Measurements from ENCODE around the gene ADAMTS7.
"Not testable (repeated sequence)": the region's sequence is repeated elsewhere in the genome, so short reads cannot be mapped to it uniquely, and the experiment has no call there.

The ADAMTS7 gene

DNA sequence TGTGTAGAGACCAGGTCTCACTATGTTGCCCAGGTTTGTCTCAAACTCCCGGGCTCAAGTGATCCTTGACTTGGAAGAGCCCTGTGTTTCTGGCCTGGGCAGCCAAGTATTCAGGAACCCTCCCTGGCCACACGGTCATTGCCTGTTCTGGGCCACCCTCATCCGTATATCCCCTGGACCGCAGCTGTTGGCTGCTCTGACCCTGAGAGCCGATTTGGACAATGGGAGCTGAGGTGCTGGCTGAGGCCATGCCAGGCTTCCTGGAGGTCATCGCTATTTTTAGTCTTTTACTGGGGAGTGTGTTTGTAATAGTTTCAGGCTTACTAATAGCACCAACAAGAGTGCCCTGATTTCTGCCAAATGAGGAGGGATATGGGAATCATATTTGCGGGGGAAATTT, 60.7 kb downstream of the ADAMTS7 start:
- no peak for DNase-seq

DNA sequence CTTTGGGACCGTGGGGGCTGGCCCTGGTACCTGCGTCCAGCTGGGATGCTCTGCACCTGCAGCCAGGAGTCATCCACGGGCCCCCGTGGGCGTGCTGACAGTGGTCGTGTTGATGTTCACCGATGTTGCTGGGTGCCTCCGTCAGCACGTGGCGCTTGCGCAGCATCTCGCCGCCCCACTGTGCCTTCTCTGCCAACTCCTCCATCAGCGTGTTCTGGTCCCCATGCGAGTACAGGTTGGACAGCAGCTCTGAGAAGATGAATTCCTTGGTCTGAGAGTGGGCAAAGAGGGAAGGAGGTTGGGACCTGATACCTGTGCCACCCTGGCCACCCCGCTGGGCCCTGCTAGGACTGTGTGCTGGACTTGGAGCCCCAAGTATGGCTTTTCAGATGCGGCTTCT, 61.4 kb downstream of the ADAMTS7 start:
- no peak for DNase-seq

DNA sequence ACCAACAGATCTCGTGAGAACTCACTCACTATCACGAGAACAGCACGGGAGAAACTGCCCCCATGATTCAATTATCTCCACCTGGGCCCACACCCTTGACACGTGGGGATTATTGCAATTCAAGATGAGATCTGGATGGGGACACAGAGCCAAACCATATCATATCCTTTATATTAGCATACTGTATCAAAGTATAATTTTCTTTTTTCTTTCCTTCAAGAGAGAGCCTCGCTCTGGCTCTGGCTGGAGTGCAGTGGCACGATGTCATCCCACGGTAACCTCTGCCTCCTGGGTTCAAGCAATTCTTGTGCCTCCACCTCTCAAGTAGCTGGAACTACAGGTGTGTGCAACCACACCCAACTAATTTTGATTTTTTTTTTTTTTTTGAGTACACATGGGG, 63.4 kb downstream of the ADAMTS7 start:
- not testable (repeated sequence) for DNase-seq

GRCh38 chr15:78741674-78742073, 69.6 kb downstream of the ADAMTS7 start:
- not testable (repeated sequence) for DNase-seq

GRCh38 chr15:78740904-78741274, 70.4 kb downstream of the ADAMTS7 start:
- DNase-seq = no peak

- DNase-seq = no peak
Observed at GRCh38 chr15:78739996-78740903, 71.0 kb downstream of the ADAMTS7 start.

GRCh38 chr15:78739206-78739605, 72.1 kb downstream of the ADAMTS7 start:
- no peak for DNase-seq

DNA sequence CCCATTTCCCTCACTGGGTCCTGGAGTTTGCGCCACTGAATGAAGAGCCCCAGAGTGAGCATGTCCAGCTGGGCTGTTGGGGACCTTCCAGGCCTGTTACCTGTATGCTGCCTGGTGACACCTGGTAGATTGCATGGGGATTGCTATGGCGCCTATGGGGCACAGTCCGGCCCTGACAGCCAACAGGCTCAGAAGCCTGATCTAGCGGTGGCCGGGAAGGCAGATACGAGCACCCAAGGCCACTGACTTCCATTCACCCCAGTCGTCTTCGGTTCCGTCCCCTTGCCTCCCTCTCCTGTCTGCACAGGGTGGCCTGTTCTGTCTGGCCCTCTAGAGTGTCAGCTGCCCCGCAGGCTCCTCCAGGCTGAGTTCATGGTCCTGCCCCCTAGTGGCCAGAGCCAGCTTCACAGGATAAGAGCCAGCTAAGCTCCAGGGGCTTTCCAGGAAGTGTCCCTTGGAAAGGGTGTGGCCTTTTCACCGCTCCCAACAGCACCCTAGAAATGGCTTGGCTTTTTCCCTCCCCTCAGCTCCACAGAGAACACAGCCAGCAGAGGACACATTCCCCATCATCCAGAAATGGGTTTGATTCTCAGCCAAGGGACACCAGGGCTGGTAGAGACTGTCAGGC, 73.2 kb downstream of the ADAMTS7 start:
- DNase-seq = not testable (repeated sequence)

- no peak for DNase-seq
Observed at GRCh38 chr15:78737187-78737820, 74.0 kb downstream of the ADAMTS7 start.

DNA sequence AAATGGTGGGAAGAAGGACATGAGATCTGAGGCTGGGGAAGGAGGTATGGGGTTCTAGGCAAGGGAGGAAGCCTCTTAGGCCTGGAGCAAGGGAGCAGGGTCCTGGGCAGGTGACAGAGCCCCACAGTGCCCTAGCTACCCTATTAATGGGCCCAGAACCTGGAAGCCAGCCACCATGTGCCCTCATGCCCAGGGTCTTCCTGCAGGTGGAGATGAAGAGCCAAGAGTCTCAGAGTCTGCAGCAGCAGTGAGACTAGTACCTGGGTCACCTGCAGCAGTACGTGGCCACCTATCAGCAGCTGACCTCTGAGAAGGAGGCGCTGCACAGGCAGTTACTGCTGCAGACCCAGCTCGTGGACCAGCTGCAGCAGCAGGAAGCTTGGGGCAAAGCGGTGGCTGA, 75.0 kb downstream of the ADAMTS7 start:
- DNase-seq = not testable (repeated sequence)

DNA sequence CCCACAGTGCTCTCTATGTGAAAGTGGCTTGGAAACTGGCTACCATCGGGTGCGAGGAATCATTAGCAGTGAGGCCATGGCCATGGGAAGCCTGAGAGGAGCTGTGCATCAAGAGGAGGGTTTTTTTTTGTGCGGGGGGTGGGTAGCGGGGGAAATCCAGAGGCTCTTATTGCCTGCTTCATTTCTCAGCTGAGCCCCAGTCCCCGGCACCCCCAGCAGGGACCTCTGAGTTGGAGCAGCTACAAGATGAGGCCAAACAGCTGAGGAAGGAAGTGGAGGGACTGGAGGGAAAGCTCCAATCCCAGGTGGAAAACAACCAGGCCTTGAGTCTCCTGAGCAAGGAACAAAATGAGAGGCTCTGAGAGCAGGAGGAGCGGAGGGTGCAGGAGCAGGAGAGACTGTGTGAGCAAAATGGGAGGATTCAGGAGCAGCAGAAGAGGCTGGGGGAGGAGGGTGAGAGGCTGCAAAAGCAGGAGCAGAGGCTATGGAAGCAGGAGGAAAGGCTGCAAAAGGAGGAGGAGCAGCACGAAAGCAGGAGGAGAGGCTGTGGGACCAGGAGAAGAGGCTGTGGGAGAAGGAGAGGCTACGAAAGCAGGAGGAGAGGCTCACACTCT, 76.7 kb downstream of the ADAMTS7 start:
- no peak for DNase-seq

DNA sequence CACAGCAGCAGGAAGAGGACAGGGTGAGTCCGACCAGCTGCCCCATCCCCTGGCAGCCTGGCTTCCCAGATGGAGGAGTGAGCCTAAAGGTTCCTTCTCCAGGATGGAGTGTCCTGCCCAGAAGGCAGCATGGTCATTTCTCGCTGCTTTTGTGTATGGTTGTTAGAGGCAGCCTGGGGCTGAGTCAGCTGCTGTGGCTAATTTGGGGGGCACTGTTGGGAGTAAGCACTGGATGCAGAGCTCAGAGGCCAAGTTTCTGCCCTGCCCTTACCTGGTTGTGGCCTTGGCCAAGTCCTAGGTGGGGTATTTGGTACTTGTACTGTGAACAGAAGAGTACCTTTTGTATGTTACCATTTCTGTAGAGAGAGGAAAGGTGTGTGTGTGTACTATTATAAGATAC, 78.6 kb downstream of the ADAMTS7 start:
- no peak for DNase-seq

- no peak for DNase-seq
Observed at GRCh38 chr15:78730955-78731354, 80.3 kb downstream of the ADAMTS7 start.

DNA sequence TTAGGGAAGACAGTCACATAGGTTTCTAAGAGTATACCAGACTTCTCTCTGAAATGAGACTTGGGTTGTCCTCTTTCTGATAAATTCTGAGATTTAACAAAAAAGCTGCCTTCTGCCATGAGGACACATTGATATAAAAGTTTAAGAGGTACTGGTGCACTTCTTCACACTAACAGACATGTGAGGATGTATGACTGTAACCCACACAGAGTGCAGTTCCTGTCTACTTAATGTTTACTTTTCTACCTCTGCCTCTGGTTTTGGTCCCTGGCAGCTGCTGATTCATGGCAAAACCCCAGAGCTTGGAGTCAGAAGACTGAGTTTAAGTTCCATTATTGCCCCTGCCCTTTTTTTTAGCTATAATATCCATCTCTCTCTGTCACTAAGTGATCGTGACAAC, 82.8 kb downstream of the ADAMTS7 start:
- DNase-seq = not testable (repeated sequence)

DNA sequence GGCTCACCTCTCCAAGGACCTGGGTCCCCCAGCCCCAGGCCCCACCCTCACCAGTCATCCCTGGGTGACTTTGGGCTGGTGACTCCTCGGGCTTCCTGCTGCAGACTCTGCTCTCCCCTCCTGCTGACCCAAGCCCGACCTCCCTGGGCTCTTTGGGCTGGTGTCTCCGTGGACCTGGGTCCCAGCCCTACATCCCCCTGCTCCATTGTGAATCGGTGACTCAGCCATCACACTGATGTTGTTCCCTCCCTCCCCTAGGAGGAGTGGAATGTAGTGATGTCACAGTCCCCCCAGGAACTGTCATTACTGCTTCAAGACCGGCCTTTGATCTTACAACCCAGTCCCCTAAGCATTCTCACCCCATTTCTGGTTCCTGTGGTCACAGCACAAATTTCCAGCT, 83.7 kb downstream of the ADAMTS7 start:
- no peak for DNase-seq

DNA sequence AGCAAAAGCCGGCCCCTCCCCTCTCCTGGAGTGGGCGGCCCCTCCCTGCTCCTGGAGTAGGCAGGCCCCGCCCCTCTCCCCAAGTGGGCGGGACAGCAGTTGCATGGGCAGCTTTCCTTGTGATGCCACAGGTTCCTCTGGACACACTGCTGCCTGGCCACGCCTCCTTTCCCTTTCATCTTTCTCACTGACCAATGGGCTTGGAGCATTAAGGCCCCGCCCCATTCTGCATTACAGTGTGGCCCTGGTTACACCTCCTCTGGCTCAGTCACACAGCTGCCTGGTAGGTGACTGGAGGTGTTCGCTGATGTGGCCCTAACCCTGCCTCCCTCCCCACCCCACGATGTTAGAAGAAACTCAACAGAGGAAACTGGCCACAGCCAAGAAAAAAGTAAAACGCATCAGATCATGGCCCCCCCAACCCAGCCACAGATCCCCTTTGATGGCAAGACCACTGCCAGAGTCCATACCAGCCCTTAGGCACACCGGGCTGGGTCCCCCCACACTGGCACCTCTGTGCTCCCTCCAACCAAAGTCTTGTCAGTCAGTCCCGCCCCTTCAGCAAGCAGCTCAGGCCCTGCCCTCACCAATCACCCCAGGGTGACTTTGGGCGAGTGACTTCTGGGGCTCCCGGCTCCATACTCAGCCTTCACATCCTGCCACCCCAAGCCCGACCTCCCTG, 84.3 kb downstream of the ADAMTS7 start:
- no peak for DNase-seq

DNA sequence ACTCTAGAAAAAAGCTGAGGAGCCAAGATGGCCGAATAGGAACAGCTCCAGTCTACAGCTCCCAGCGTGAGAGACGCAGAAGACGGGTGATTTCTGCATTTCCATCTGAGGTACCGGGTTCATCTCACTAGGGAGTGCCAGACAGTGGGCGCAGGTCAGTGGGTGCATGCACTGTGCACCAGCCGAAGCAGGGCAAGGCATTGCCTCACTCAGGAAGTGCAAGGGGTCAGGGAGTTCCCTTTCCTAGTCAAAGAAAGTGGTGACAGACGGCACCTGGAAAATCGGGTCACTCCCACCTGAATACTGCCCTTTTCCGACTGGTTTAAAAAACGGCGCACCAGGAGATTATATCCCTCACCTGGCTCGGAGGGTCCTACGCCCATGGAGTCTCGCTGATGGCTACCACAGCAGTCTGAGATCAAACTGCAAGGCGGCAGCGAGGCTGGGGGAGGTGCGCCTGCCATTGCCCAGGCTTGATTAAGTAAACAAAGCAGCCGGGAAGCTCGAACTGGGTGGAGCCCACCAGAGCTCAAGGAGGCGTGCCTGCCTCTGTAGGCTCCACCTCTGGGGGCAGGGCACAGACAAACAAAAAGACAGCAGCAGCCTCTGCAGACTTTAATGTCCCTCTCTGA, 91.3 kb downstream of the ADAMTS7 start:
- DNase-seq = not testable (repeated sequence)

- DNase-seq = no peak
Observed at GRCh38 chr15:78718837-78719236, 92.4 kb downstream of the ADAMTS7 start.

- DNase-seq = no peak
Observed at GRCh38 chr15:78717956-78718656, 93.2 kb downstream of the ADAMTS7 start.

DNA sequence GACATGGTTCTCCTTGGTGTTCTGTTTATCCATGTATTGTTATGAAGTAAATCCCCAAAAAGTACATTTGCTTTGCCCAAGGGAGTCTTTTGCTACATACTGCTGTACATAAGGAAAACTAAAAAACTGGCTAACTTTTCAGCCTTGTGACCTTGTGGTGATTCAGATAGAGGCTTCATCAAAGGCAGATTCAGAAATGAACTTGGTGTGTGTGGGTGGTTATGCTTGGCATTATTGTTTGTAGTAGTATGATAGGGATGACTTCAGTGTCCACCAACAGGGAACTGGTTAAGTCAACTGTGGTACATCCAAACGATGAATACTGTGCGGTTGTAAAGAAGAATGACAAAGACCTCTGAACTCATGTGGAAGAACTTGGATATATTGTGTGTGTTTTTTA, 94.6 kb downstream of the ADAMTS7 start:
- DNase-seq = no peak

GRCh38 chr15:78715930-78716329, 95.3 kb downstream of the ADAMTS7 start:
- DNase-seq = no peak

- DNase-seq = no peak
Observed at GRCh38 chr15:78715434-78715833, 95.8 kb downstream of the ADAMTS7 start.

Measured in NCI-H524 treated with DMSO at 0.1 percent for 48 hours (cell line).